ENCODE measurements around the gene IFT172. TPM values are rescaled to one million over a fixed set of nuclear protein-coding genes. Genes with fewer than 3 reads are reported as not detected.

The IFT172 gene
- total RNA-seq, 2 donors from 2014 or later, result 30.1 to 31.3 TPM

DNA sequence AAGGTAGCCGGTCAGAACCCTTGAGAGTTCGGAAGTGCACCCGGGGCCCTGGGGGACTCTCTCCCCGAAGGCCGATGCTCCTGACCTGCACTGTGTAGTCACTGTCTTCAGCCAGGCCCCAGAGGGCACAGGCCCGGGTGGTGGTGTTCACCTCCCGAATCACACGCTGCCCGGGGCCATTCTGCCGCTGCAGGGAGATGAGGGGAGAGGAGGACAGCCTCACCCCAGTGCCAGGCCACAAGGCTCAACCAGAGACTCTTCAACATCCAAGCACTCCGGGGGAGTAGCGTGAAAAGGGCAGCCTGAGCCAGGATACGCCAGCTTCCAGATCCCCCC, 4.4 kb upstream of the IFT172 start:
- Histone ChIP-seq H3K4me3 (ENCODE audit: low read length) (peak overlapping the region; percentile 83), H3K4me1 (ENCODE audit: control insufficient read depth, insufficient read depth, low read length) (peaks cover 9% of the 10 kb centered on the region), H3K9me3 (ENCODE audit: control insufficient read depth, low read length) (no peaks in the 10 kb centered on the region), H3K9ac (ENCODE audit: extremely low read depth, low read length, poor library complexity, severe bottlenecking) (no peak overlapping the region), H3K36me3 (ENCODE audit: control insufficient read depth, insufficient read depth, low read length) (no peaks in the 10 kb centered on the region), H3K27ac (ENCODE audit: low read depth, low read length) (no peak overlapping the region), H3K27me3 (ENCODE audit: control insufficient read depth, insufficient read depth, low read length, poor library complexity, severe bottlenecking) (peaks cover 54% of the 10 kb centered on the region)
- H3K36me3 Mint-ChIP-seq (ENCODE audit: low read depth), result peaks cover 6% of the 10 kb centered on the region
- H3K4me1 Mint-ChIP-seq, result peaks cover 34% of the 10 kb centered on the region
- H3K27ac Mint-ChIP-seq, result no peak overlapping the region
- H3K27me3 Mint-ChIP-seq (ENCODE audit: insufficient read depth), result peaks cover 47% of the 10 kb centered on the region
- no peaks in the 10 kb centered on the region for H3K9me3 Mint-ChIP-seq
- TF ChIP-seq, protein P1, sequence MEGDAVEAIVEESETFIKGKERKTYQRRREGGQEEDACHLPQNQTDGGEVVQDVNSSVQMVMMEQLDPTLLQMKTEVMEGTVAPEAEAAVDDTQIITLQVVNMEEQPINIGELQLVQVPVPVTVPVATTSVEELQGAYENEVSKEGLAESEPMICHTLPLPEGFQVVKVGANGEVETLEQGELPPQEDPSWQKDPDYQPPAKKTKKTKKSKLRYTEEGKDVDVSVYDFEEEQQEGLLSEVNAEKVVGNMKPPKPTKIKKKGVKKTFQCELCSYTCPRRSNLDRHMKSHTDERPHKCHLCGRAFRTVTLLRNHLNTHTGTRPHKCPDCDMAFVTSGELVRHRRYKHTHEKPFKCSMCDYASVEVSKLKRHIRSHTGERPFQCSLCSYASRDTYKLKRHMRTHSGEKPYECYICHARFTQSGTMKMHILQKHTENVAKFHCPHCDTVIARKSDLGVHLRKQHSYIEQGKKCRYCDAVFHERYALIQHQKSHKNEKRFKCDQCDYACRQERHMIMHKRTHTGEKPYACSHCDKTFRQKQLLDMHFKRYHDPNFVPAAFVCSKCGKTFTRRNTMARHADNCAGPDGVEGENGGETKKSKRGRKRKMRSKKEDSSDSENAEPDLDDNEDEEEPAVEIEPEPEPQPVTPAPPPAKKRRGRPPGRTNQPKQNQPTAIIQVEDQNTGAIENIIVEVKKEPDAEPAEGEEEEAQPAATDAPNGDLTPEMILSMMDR (conservative IDR thresholded peaks at IDR 0.05), result no peak
- H3K4me3 Mint-ChIP-seq, result peak overlapping the region; percentile 72
- WGBS, 2 experiments (ENCODE audit: insufficient coverage in 1 of 2, insufficient read length in 1 of 2), result 91 to 100% methylated on average over 4 to 13 of the region's 13 CpGs
- no peak for DNase-seq

- Mint-ChIP-seq H3K27me3 (ENCODE audit: insufficient read depth) (peaks cover 37% of the 10 kb centered on the region), H3K4me3 (no peak overlapping the region), H3K36me3 (ENCODE audit: low read depth) (peaks cover 6% of the 10 kb centered on the region), H3K27ac (no peak overlapping the region), H3K9me3 (no peaks in the 10 kb centered on the region), H3K4me1 (peaks cover 26% of the 10 kb centered on the region)
- no peak overlapping the region for H3K4me3 ChIP-seq (ENCODE audit: low read length)
- no peak overlapping the region for H3K9ac ChIP-seq (ENCODE audit: extremely low read depth, low read length, poor library complexity, severe bottlenecking)
- TF ChIP-seq, protein P1 (conservative IDR thresholded peaks at IDR 0.05), result no peak
- WGBS, 2 experiments (ENCODE audit: insufficient coverage in 1 of 2, insufficient read length in 1 of 2), result 89 to 91% methylated on average over 3 to 4 of the region's 4 CpGs
- no peak for DNase-seq
- peaks cover 9% of the 10 kb centered on the region for H3K4me1 ChIP-seq (ENCODE audit: control insufficient read depth, insufficient read depth, low read length)
- H3K27ac ChIP-seq (ENCODE audit: low read depth, low read length), result no peak overlapping the region
- peaks cover 40% of the 10 kb centered on the region for H3K27me3 ChIP-seq (ENCODE audit: control insufficient read depth, insufficient read depth, low read length, poor library complexity, severe bottlenecking)
- H3K9me3 ChIP-seq (ENCODE audit: control insufficient read depth, low read length), result no peaks in the 10 kb centered on the region
- H3K36me3 ChIP-seq (ENCODE audit: control insufficient read depth, insufficient read depth, low read length), result no peaks in the 10 kb centered on the region
Measured at GRCh38 chr2:27492557-27492956, 3.0 kb upstream of the IFT172 start.

DNA sequence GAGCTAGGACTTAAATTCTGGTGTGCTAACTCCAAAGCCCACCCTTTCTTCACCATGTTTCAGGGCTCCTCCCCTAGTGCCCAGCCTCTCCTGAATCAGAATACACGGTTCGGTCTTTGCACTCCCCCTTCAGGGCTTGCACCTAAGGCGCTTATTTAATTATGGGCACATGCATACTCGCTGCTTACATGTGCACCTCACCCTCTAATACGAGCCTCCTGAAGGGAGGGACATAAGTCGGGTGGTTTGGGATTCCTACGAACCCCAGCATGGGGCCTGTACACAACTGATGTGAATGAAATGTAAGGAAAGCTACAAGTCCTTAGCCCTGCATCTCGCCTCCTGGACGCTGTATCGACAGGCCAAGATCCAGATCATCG, 435 bp downstream of the IFT172 start:
- WGBS, 2 experiments (ENCODE audit: insufficient coverage in 1 of 2, insufficient read length in 1 of 2), result 7 to 14% methylated on average over 5 to 11 of the region's 11 CpGs
- H3K9me3 Mint-ChIP-seq, result no peaks in the 10 kb centered on the region
- Histone ChIP-seq H3K9ac (ENCODE audit: extremely low read depth, low read length, poor library complexity, severe bottlenecking) (peak overlapping the region; percentile 85), H3K27me3 (ENCODE audit: control insufficient read depth, insufficient read depth, low read length, poor library complexity, severe bottlenecking) (peaks cover 9% of the 10 kb centered on the region), H3K36me3 (ENCODE audit: control insufficient read depth, insufficient read depth, low read length) (no peaks in the 10 kb centered on the region), H3K4me3 (ENCODE audit: low read length) (peak overlapping the region; percentile 86), H3K27ac (ENCODE audit: low read depth, low read length) (peak overlapping the region; percentile 2), H3K4me1 (ENCODE audit: control insufficient read depth, insufficient read depth, low read length) (peaks cover 3% of the 10 kb centered on the region), H3K9me3 (ENCODE audit: control insufficient read depth, low read length) (no peaks in the 10 kb centered on the region)
- peak overlapping the region; percentile 82 for H3K4me3 Mint-ChIP-seq
- peak overlapping the region; percentile 94 for H3K27ac Mint-ChIP-seq
- peaks cover 8% of the 10 kb centered on the region for H3K27me3 Mint-ChIP-seq (ENCODE audit: insufficient read depth)
- peaks cover 5% of the 10 kb centered on the region for H3K4me1 Mint-ChIP-seq
- TF ChIP-seq, protein P1 (conservative IDR thresholded peaks at IDR 0.05), result no peak
- no peak for DNase-seq
- H3K36me3 Mint-ChIP-seq (ENCODE audit: low read depth), result peaks cover 11% of the 10 kb centered on the region
